Tibial nerve (tissue), 4 donors: ENCODE measurements around the gene GRIN3B. TPM values are rescaled to one million over a fixed set of nuclear protein-coding genes. Genes with fewer than 3 reads are reported as not detected.
A peak's percentile ranks its signal among the peaks of the same experiment; 100 is the strongest.

ENCODE experiments used
- DNase-seq, 2 donors: peaks; one replicate each; pipeline ENCODE4 v3.0.0-alpha.2; 2019; ENCODE audit warnings: low spot score in 2 of 2
- H3K27ac ChIP-seq, 4 donors: fragments of 200-600 bp; sonication (generic) in 3 of 4; one replicate each; pipeline ENCODE4 v1.5.1; 2017 to 2019; ENCODE audit warnings: mild to moderate bottlenecking in 1 of 4
- H3K27me3 ChIP-seq, 2 donors: fragments of 200-600 bp; sonication (generic) in 1 of 2; one replicate each; pipeline versions ENCODE4 v1.5.1 to v1.6.0; 2017 to 2019
- H3K36me3 ChIP-seq, 3 donors: fragments of 200-600 bp; sonication (generic); one replicate each; pipeline ENCODE4 v1.5.1; 2018 to 2019
- H3K4me1 ChIP-seq, 4 donors: fragments of 200-600 bp; sonication (generic) in 3 of 4; one replicate each; pipeline ENCODE4 v1.5.1; 2017 to 2019
- H3K4me3 ChIP-seq, 4 donors: fragments of 200-600 bp; sonication (generic) in 3 of 4; one replicate each; pipeline ENCODE4 v1.5.1; 2017 to 2019; ENCODE audit warnings: mild to moderate bottlenecking in 1 of 4, moderate library complexity in 1 of 4
- H3K9me3 ChIP-seq, 4 donors: fragments of 200-600 bp; sonication (generic) in 3 of 4; one replicate each; pipeline ENCODE4 v1.5.1; 2017 to 2019
- EP300 ChIP-seq, 2 donors: sonication (generic); formaldehyde crosslinking; IDR thresholded peaks; one replicate each; pipeline ENCODE4 v1.6.1; 2017; ENCODE audit warnings: antibody characterized with exemption in 2 of 2, mild to moderate bottlenecking in 1 of 2
- POLR2A ChIP-seq, 2 donors: fragments of 450-650 bp; IDR thresholded peaks; one replicate each; pipeline ENCODE4 v1.6.1; 2017; ENCODE audit warnings: antibody characterized with exemption in 2 of 2, mild to moderate bottlenecking in 2 of 2, moderate library complexity in 2 of 2
- WGBS, 2 donors: methylation state at CpG; one replicate each; pipeline ENCODE4 v1.1.5; 2018; 5-methylcytosine and 5-hydroxymethylcytosine counted together
- total RNA-seq, 4 donors: library from RNA; depleted of rRNA; stranded (reverse); fragments of >200 nt; gene quantifications; one replicate each; pipeline ENCODE4 v1.1.0, GENCODE V29; 2016
- TF ChIP-seq, protein P1 (sequence below), 5 experiments: fragments of 200-600 bp in 3 of 5; fragments of 450-650 bp in 2 of 5; sonication (generic) in 3 of 5; IDR thresholded peaks; one replicate each; pipeline ENCODE4 v1.5.1; 2016 to 2019; ENCODE audit warnings: antibody characterized with exemption in 5 of 5, mild to moderate bottlenecking in 3 of 5, moderate library complexity in 2 of 5

The GRIN3B gene
- total RNA-seq, 4 donors from 2014 or later: 2.4 TPM; not detected in 3

GRCh38 chr19:1037621-1038064 is 37.4 kb downstream of the GRIN3B start:
- WGBS, 2 donors: 75 to 76% methylated on average over 22 of the region's 22 CpGs
- H3K36me3 ChIP-seq: peaks cover 0 to 36% (median 5%) of the 10 kb centered on the region in 3 donors
- H3K4me3 ChIP-seq: no peak overlapping the region
- no peak for TF ChIP-seq POLR2A (IDR thresholded peaks at IDR 0.05)
- peak overlapping the region in 1 of 4 donors; percentile 52 for H3K27ac ChIP-seq
- peaks cover 0 to 17% of the 10 kb centered on the region in 2 donors for H3K27me3 ChIP-seq
- H3K9me3 ChIP-seq: no peaks in the 10 kb centered on the region
- peaks cover 0 to 50% (median 25%) of the 10 kb centered on the region in 4 donors for H3K4me1 ChIP-seq
- no peak for DNase-seq

DNA sequence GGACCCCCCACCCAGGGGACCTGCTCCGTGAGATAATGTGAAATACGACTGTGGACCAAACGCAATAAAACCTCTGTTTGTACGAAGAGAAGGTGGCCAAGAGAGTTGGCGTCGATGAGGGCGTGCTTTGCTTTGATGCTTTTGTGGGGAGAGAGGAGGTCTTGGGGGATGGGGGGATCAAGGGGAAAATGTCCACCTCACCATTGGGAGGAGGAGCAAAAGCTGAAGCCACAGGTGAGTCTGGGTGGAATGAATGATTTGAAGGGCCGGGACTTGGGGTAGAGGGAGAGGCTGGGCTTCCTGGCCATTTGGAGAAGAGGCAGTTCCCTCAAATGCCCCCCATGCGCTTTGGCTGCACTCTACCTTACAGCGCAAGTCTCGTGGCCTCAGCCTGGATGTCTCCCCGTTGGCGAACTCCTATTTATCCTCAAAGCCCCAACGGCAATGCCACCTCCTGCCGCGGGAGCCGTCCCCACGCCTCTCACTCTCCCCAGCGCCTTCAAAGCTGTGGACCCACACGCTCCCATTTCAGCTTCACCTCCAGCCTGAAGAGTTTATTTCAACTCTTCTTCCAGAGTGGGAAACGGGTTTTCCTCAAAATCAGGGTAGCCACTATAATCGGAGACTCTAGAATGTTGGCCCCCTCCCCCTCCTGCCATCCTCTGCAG is 38.9 kb downstream of the GRIN3B start:
- peak overlapping the region in 2 of 4 donors; percentile 54 to 59 for H3K4me3 ChIP-seq
- peak overlapping the region in 1 of 4 donors; percentile 7 for H3K27ac ChIP-seq

DNA sequence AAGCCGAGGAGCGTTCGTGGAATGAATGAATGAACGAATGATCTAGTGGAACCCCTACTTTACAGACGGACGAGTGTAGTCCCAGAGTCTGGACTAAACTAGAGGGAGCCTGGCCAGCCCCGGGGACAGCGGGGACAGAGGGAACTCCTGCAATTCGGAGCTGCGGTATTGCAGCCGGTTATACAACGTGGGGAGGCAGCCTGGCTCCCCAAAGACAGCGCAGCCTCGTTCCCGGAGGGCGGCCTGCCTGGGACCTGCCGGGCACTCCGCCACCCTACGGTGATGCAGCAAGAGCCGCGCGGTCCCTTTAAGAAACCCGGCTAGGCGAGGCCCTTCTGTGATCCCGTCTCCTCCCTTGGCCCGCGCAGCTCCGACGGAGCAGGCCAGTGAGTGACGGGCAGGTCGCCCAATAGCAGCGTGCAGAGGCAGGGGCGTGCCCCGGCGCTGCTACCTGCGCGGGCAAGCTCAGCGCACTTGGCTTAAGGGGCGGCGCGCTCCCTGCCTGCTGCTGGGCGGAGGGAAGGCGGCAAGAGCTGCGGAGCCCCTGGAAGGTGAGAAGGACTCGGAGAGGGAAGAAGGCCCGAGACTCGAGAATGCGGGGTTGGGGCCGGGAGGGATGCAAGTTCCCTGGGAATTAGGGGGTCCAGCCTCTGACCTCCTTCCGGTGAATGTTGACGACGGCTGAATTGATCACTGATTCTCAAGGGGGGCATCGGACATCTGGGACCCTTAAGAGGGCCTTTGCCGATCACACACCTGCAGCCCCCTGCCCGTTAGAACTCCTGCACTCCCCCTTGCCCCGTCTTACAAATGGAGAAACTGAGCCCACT is 39.6 kb downstream of the GRIN3B start, which contains the start of gene ABCA7:
Gene ABCA7, plus strand, starts transcription at position 462 of the 830 bp plus-strand sequence. CDS start 1,255 bp downstream, outside the sequence.
- H3K9me3 ChIP-seq: no peaks in the 10 kb centered on the region
- H3K4me3 ChIP-seq: peak within 1 kb of the TSS; percentile 28 to 59 (median 55)
- H3K27me3 ChIP-seq: peaks cover 0 to 25% of the 10 kb centered on the region in 2 donors
- H3K27ac ChIP-seq: peak within 1 kb of the TSS in 2 of 4 donors; percentile 40 to 70
- peak in 1 of 2 donors; percentile 76 for TF ChIP-seq EP300 (IDR thresholded peaks at IDR 0.05)
- TF ChIP-seq, protein P1, sequence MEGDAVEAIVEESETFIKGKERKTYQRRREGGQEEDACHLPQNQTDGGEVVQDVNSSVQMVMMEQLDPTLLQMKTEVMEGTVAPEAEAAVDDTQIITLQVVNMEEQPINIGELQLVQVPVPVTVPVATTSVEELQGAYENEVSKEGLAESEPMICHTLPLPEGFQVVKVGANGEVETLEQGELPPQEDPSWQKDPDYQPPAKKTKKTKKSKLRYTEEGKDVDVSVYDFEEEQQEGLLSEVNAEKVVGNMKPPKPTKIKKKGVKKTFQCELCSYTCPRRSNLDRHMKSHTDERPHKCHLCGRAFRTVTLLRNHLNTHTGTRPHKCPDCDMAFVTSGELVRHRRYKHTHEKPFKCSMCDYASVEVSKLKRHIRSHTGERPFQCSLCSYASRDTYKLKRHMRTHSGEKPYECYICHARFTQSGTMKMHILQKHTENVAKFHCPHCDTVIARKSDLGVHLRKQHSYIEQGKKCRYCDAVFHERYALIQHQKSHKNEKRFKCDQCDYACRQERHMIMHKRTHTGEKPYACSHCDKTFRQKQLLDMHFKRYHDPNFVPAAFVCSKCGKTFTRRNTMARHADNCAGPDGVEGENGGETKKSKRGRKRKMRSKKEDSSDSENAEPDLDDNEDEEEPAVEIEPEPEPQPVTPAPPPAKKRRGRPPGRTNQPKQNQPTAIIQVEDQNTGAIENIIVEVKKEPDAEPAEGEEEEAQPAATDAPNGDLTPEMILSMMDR (IDR thresholded peaks at IDR 0.05): peak in 1 of 5 experiments; percentile 38
- peak in 1 of 2 donors; percentile 30 for TF ChIP-seq POLR2A (IDR thresholded peaks at IDR 0.05)
- peaks cover 0 to 55% (median 25%) of the 10 kb centered on the region in 4 donors for H3K4me1 ChIP-seq
- peak; percentile 91 to 94 for DNase-seq
- WGBS, 2 donors: 2 to 5% methylated on average over 20 to 34 of the region's 56 CpGs
- H3K36me3 ChIP-seq: peaks cover 0 to 29% (median 0%) of the 10 kb centered on the region in 3 donors

More for the DNA sequence above, 38.9 kb downstream of the GRIN3B start:
- H3K27me3 ChIP-seq: peaks cover 0 to 25% of the 10 kb centered on the region in 2 donors
- no peaks in the 10 kb centered on the region for H3K9me3 ChIP-seq
- 59 to 62% methylated on average over 22 of the region's 22 CpGs for WGBS, 2 donors
- DNase-seq: no peak
- TF ChIP-seq POLR2A (IDR thresholded peaks at IDR 0.05): no peak
- TF ChIP-seq, protein P1 (IDR thresholded peaks at IDR 0.05): no peak
- no peak for TF ChIP-seq EP300 (IDR thresholded peaks at IDR 0.05)
- H3K36me3 ChIP-seq: peaks cover 0 to 29% (median 0%) of the 10 kb centered on the region in 3 donors
- peaks cover 0 to 55% (median 25%) of the 10 kb centered on the region in 4 donors for H3K4me1 ChIP-seq

DNA sequence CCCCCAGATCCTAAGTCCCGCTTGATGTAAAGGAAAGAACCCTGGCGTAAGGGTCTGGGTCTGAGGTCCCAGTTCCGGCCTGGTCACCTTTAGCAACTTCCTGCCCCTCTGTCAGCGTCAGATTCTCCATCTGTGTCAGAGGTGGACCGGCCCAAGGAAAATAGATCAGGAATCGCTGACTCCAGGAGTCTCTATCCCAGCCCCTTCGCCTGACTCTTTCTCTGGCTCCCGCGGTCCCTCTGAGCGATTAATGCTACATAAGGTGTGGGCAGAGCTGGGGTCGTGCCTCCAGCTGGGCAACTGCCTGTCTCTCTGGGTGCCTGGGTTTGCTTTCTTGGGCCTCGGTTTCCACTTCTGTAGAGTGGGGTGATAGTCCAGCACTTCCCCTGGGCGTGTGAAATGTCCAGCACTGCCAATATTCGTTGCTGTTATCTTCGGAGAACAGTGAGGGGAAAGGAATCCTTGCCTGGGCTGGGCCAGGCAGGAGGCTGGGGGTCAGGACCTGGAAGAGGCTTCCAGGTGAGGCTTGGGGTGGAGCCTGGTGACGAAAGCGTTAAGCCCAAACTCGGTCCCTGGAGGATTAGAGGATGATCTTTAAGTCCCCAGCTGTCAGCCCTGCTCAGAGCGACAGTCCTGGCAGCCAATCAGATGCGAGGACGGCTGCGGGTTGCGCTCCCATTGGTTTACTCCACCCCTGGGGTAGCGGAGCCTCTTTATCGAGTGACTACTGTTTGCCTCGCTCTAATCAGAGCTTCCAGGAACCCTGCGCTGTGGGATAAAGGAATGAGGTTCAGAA is 40.5 kb downstream of the GRIN3B start:
- TF ChIP-seq POLR2A (IDR thresholded peaks at IDR 0.05) (no peak), EP300 (IDR thresholded peaks at IDR 0.05) (no peak)
- TF ChIP-seq, protein P1 (IDR thresholded peaks at IDR 0.05): no peak
- Histone ChIP-seq H3K36me3 (peaks cover 0 to 22% (median 0%) of the 10 kb centered on the region in 3 donors), H3K27ac (peak overlapping the region in 3 of 4 donors; percentile 39 to 70 (median 40)), H3K27me3 (peaks cover 0 to 25% of the 10 kb centered on the region in 2 donors), H3K4me1 (peaks cover 0 to 55% (median 25%) of the 10 kb centered on the region in 4 donors), H3K9me3 (no peaks in the 10 kb centered on the region), H3K4me3 (peak overlapping the region; percentile 28 to 59 (median 55))
- peak; percentile 57 to 80 for DNase-seq
- whole genome bisulfite sequencing, 2 donors: 3 to 6% methylated on average over 16 to 23 of the region's 27 CpGs
